GM19467 (cell line): ENCODE measurements around the gene PCBD1.

Experiments used
- ATAC-seq: cut with Tn5 transposase; IDR thresholded peaks from one replicate; pipeline ENCODE4 v1.9.1; 2021; ENCODE audit warnings: mild to moderate bottlenecking, moderate library complexity; ENCODE audit not compliant: unreplicated experiment

PCBD1 gene

DNA sequence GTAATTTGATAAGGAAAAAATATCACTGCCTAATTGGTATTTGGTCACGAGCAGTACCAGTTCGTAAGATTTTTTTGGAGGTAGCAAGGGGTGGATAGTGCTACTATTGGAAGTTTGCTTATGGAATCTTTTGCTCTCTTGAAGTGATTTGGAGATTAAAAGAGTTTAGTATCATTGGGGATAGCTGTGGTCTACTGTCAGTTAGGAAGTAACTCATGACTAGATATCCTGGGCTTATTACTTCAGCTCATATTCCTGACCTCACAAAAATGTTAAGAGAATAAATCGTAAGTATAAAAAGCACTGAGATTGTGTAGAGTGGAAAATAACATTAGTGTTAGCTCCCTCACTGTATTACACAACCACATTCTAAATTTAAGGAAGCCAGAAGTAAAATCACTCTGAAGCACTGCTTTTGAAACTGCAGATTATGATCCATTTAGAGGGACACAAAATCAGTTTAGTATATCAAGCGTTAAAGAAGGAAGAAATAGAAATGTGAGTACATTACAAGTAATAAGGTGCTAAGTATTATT lies 50.0 kb downstream of the PCBD1 start:
- ATAC-seq = no peak

DNA sequence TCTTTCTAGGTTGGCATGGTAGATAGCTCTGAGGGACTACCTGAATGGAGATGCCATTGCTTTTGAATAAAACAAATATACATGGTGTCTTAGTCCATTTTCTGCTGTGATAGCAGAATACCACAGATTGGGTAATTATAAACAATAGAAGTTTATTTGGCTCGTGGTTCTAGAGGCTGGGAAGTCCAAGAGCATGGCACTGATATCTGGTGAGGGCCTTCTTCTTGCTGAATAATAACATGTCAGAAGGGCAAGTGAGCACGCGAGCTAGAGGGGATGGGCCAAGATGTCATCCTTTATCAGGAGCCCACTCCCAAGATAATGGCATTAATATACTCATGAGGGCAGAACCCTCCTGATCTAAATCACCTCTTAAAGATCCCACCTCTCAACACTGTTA lies 50.7 kb downstream of the PCBD1 start:
- no peak for ATAC-seq

DNA sequence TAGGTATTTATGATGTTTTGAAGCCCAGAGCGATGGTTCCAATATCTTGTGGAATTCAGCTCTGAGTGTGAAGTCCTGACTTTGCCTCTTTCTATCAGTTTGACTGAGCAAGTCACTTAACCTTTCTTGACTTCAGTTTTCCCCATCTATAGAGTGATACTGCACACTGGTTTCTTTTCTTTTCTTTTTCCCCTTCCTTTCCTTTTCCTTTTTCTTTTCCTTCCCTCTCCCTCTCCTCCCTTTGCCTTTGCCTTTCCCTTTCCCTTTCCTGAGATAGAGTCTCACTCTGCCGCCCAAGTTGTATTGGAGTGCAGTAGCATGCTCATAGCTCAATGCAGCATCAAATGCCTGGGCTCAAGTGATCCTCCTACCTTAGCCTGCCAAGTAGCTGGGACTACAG lies 52.0 kb downstream of the PCBD1 start:
- ATAC-seq = no peak

DNA sequence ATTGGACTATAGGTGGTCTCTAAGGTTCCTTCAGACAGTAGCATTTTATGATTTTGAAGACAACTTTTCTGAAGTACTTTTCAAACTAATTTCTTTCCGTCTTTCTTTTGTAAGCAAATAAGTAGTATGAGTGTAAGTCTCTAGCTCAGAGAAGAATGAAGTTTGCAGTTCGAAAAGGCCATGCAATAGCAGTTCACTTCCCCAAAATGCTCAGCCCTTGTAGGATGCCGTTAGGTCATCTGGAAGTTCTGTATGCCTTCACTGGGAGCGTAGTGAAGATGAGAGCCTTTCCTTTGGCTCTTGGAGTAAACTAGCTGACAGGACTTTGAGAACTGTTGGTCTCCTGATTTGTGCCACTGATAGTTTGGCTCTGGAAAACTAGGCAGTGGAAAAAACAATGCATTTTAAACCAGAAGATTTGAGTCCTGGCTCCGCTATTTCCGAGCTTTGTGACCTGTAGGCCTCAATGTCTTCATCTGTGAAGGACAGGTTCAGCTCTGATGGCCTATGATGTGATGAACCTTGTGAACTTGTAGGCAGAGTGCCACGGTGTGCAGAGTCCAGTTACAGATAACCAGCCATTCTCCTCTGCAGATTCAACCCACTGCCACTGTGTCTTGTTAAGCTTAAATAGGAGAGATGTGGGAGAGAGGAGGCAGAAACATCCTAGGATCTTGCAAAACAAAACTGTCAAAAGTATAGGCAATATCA lies 53.8 kb downstream of the PCBD1 start:
- no peak for ATAC-seq

DNA sequence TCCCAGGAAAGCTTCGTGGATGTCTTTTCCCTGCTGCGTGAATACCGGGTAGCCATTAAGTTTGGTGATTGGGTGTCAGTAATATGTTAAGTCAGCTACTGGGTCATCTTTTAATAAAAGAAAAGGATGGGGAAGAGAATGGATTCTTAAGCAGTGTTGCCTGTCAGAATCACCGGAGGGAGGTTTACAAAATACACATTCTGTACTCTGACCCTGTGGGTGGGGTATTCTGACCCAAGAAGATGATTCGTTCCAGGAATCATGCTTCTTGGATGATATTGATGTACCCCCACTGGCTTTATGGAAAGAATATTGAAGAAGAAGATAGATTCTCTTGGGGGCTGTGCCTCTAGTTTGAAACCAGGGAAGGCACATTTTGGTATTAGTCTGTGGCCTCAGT lies 54.3 kb downstream of the PCBD1 start:
- no peak for ATAC-seq

DNA sequence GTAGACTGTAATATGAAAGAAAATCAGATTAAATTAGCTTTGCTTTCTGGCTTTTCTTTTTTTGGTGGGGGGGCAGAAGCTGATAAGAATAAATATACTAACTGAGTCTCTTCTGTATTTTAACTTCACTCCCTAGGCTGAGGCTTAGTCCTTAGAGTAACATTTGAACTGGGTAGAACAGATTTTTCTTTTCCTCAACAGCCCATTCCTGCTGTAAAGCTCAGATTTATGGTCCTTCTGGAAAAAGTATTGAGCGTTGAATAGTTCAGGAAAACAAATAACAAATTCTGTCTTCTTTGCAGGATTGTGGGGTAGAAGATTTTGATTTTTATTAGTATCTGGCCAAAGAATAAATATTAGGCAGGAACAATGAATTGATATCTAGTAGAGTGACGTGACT lies 54.8 kb downstream of the PCBD1 start:
- no peak for ATAC-seq
